DOHH2 (cell line): ENCODE data around the gene GRK1.

Experiments used
- EZH2phosphoT487 ChIP-seq: fragments of 200-600 bp; sonication (generic); IDR thresholded peaks from 2 replicates; pipeline ENCODE4 v1.6.1; 2017; ENCODE audit warnings: borderline replicate concordance, mild to moderate bottlenecking, antibody characterized with exemption, low read length, moderate library complexity, mixed read lengths
- TF ChIP-seq, protein P1 (sequence below): fragments of 200-600 bp; sonication (generic); IDR thresholded peaks from one replicate; pipeline ENCODE4 v1.5.1; 2014; ENCODE audit warnings: antibody characterized with exemption, mild to moderate bottlenecking, low read depth, low read length; ENCODE audit not compliant: poor library complexity, severe bottlenecking

DNA sequence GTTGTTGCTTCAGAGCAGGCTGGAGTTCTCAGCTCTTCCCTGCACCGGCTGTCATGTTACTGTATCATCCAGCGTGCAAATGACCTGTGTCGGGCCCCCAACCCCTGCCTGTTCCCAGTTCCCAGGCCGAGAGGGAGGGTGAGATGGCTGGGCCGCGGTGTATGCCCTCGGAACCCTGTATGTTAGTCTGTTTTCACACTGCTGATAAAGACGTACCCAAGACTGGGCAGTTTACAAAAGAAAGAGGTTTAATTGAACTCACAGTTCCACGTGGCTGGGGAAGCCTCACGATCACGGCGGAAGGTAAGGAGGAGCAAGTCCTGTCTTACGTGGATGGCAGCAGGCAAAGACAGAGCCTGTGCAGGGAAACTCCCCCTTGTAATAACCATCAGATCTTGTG, 102.9 kb downstream of the GRK1 start:
- TF ChIP-seq, protein P1, sequence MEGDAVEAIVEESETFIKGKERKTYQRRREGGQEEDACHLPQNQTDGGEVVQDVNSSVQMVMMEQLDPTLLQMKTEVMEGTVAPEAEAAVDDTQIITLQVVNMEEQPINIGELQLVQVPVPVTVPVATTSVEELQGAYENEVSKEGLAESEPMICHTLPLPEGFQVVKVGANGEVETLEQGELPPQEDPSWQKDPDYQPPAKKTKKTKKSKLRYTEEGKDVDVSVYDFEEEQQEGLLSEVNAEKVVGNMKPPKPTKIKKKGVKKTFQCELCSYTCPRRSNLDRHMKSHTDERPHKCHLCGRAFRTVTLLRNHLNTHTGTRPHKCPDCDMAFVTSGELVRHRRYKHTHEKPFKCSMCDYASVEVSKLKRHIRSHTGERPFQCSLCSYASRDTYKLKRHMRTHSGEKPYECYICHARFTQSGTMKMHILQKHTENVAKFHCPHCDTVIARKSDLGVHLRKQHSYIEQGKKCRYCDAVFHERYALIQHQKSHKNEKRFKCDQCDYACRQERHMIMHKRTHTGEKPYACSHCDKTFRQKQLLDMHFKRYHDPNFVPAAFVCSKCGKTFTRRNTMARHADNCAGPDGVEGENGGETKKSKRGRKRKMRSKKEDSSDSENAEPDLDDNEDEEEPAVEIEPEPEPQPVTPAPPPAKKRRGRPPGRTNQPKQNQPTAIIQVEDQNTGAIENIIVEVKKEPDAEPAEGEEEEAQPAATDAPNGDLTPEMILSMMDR, result no peak
- no peak for TF ChIP-seq EZH2phosphoT487
